ENCODE measurements around the gene RPGRIP1. TPM values are rescaled to one million over a fixed set of nuclear protein-coding genes. Genes with fewer than 3 reads are reported as not detected.
A peak's percentile ranks its signal among the peaks of the same experiment; 100 is the strongest.
"Not testable (repeated sequence)": the region's sequence is repeated elsewhere in the genome, so short reads cannot be mapped to it uniquely, and the experiment has no call there.

The RPGRIP1 gene
- total RNA-seq, 1 donor from 2014 or later, result 0.30 TPM

DNA sequence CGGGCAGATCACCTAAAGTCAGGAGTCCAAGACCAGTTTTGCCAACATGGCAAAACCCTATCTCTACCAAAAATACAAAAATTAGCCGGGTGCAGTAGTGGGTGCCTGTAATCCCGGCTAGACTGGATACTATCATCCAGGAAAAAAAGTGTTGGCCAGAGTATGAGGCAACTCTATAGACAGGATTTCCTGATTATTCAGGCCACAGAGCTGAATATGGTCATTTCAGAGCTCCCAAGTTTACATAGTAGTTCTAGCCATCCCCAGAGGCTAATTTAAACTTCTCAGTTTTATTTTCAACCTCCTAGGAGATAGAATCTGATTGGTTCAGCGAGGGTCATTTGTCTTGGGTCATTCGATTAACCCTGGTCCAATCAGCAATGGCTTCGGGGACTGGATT, 7.3 kb downstream of the RPGRIP1 start:
- no peaks in the 10 kb centered on the region for H3K36me3 ChIP-seq
- intact Hi-C loops (cut with micrococcal nuclease), result no loop called here
- no peaks in the 10 kb centered on the region for H3K27me3 ChIP-seq (ENCODE audit: low read depth)
- no peaks in the 10 kb centered on the region for H3K4me1 ChIP-seq
- no peaks in the 10 kb centered on the region for H3K9me3 ChIP-seq (replicated peaks)
- H3K27ac ChIP-seq (replicated peaks), result no peak overlapping the region
- TF ChIP-seq CTCF (IDR thresholded peaks at IDR 0.05; ENCODE audit: borderline replicate concordance), result no peak
- DNase-seq, result no peak
- H3K4me3 ChIP-seq, result no peak overlapping the region

DNA sequence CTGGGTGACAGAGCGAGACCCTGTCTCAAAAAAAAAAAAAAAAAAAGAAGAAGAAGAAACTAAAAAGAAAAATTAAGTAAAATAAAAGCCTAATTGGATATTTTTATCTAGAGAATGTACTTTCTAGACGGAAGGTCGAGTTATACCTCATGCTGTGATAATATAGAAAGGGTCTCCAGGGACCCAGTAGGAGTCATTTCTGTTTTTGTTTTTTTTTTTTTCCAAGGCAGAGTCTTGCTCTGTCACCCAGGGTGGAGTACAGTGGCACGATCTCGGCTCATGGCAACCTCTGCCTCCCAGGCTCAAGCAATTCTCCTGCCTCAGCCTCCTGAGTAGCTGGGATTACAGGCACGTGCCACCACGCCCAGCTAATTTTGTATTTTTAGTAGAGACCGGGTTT, 14.1 kb downstream of the RPGRIP1 start:
- DNase-seq; H3K27me3 ChIP-seq (ENCODE audit: low read depth); H3K4me1 ChIP-seq; H3K27ac ChIP-seq (replicated peaks); intact Hi-C loops (cut with micrococcal nuclease); H3K36me3 ChIP-seq; H3K4me3 ChIP-seq; H3K9me3 ChIP-seq (replicated peaks): not testable (repeated sequence)

- Histone ChIP-seq H3K9me3 (replicated peaks) (no peaks in the 10 kb centered on the region), H3K36me3 (no peaks in the 10 kb centered on the region), H3K27ac (replicated peaks) (no peak overlapping the region), H3K4me1 (peaks cover 6% of the 10 kb centered on the region), H3K27me3 (ENCODE audit: low read depth) (peaks cover 39% of the 10 kb centered on the region), H3K4me3 (no peak overlapping the region)
- no peak for TF ChIP-seq CTCF (IDR thresholded peaks at IDR 0.05; ENCODE audit: borderline replicate concordance)
- intact Hi-C loops (cut with micrococcal nuclease), result no loop called here
- no peak for DNase-seq
Measured at GRCh38 chr14:21298358-21298757, 18.5 kb downstream of the RPGRIP1 start.

DNA sequence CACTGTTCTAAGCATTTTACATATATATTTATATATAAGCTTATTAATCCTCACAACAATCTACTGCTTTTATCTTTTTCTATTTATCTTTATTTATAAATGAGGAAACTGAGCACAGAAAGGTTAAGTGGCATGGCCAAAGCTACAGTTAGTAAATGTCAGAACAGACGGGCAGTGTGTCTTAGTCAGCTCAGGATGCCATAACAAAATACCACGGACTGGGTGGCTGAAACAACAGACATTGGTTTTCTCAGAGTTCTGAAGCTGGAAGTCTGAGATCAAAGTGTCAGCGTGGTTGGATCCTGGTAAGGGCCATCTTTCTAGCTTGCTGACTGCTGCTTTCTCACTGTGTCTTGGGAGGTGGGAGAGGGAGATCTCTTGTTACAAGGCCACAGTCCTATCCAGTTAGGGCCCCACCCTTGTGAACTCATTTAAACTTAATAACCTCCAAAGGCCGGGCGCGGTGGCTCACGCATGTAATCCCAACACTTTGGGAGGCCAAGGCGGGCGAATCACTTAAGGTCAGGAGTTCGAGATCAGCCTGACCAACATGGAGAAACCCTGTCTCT, 19.8 kb downstream of the RPGRIP1 start:
- DNase-seq, result no peak
- Histone ChIP-seq H3K27ac (replicated peaks) (no peak overlapping the region), H3K9me3 (replicated peaks) (no peaks in the 10 kb centered on the region), H3K27me3 (ENCODE audit: low read depth) (peaks cover 40% of the 10 kb centered on the region), H3K4me3 (no peak overlapping the region), H3K36me3 (no peaks in the 10 kb centered on the region), H3K4me1 (peaks cover 6% of the 10 kb centered on the region)
- TF ChIP-seq CTCF (IDR thresholded peaks at IDR 0.05; ENCODE audit: borderline replicate concordance), result no peak
- intact Hi-C loops (cut with micrococcal nuclease), result no loop called here

GRCh38 chr14:21300892-21301291, 21.0 kb downstream of the RPGRIP1 start:
- no peaks in the 10 kb centered on the region for H3K36me3 ChIP-seq
- H3K27me3 ChIP-seq (ENCODE audit: low read depth), result peaks cover 40% of the 10 kb centered on the region
- H3K4me1 ChIP-seq, result peaks cover 6% of the 10 kb centered on the region
- H3K4me3 ChIP-seq, result peak overlapping the region; percentile 57
- TF ChIP-seq CTCF (IDR thresholded peaks at IDR 0.05; ENCODE audit: borderline replicate concordance), result peak; percentile 22
- no peak overlapping the region for H3K27ac ChIP-seq (replicated peaks)
- DNase-seq, result peak; percentile 24
- intact Hi-C loops (cut with micrococcal nuclease), result no loop called here
- H3K9me3 ChIP-seq (replicated peaks), result no peaks in the 10 kb centered on the region

DNA sequence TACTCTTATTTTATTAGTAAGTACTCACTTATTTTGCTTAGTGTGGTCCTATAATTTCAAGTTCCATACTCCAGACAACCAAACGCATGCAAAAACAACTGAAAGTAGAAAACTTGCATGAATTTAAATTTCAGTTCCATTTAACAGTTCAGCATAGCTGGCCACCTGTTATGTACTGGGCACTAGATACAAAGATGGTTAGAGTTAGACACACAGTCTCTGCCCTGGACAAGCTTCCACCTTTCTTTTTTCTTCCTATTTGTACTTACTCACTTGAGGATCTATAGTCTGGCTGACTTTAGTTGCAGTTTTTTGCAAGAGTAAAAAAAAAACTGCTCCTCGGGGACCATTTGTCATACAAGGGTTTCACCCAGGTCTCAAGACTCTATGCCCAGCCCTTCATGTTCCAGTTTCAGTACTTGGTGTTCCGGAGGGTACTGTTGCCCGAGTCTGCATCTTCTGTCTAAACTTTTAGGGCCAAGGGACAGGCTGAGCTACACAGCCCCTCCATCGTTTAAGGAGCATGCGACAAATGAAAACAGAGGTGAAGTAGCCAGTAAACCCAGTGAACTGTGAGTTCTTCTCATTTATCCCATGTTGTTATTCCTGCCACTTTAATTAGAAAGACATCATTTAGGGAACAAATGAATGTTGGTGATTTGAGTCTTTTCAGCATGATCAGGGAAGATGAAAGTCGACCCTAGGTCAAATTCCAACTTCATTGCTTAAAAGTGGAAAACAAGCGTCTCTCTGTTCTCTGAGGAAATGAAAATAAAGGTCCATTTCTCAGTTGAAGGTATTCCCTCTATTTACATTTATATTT, 22.3 kb downstream of the RPGRIP1 start:
- Histone ChIP-seq H3K27ac (replicated peaks) (no peak overlapping the region), H3K4me3 (no peak overlapping the region), H3K27me3 (ENCODE audit: low read depth) (peaks cover 40% of the 10 kb centered on the region), H3K36me3 (no peaks in the 10 kb centered on the region), H3K9me3 (replicated peaks) (no peaks in the 10 kb centered on the region), H3K4me1 (peaks cover 6% of the 10 kb centered on the region)
- intact Hi-C loops (cut with micrococcal nuclease), result no loop called here
- TF ChIP-seq CTCF (IDR thresholded peaks at IDR 0.05; ENCODE audit: borderline replicate concordance), result no peak
- no peak for DNase-seq

DNA sequence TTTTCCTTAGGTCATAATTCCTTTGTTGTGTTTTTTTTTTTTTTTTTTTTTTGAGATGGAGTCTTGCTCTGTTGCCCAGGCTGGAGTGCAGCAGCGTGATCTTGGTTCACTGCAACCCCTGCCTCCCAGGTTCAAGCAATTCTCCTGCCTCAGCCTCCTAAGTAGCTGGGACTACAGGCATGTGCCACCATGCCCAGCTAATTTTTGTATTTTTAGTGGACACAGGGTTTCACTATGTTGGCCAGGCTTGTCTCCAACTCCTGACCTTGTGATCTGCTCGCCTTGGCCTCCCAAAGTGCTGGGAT, 22.9 kb downstream of the RPGRIP1 start:
- H3K4me3 ChIP-seq; intact Hi-C loops (cut with micrococcal nuclease); H3K36me3 ChIP-seq; H3K27ac ChIP-seq (replicated peaks); DNase-seq; H3K4me1 ChIP-seq; H3K9me3 ChIP-seq (replicated peaks): not testable (repeated sequence)
- H3K27me3 ChIP-seq (ENCODE audit: low read depth), result peaks cover 40% of the 10 kb centered on the region
